GM23338 (cell line): ENCODE measurements around the gene PIBF1. TPM values are rescaled to one million over a fixed set of nuclear protein-coding genes. Genes with fewer than 3 reads are reported as not detected.

Experiments used
- ATAC-seq: fragments of 200-7000 bp; cut with Tn5 transposase; 3 replicates; pipeline ENCODE4 v1.9.1; 2020
- DNase-seq: peaks from one replicate; pipeline ENCODE4 v3.0.0-alpha.2; 2015; ENCODE audit warnings: low spot score
- H2AFZ ChIP-seq: fragments of 200-600 bp; sonication (generic); 2 replicates; pipeline ENCODE4 v1.8.0; 2016; ENCODE audit warnings: antibody characterized with exemption, mild to moderate bottlenecking, moderate library complexity
- H3F3A ChIP-seq: fragments of 200-600 bp; sonication (generic); replicated peaks from 2 replicates; pipeline ENCODE4 v1.8.0; 2017; ENCODE audit warnings: antibody characterized with exemption, mixed run types, low read depth
- H3K27ac ChIP-seq: fragments of 200-600 bp; sonication (generic); 2 replicates; pipeline ENCODE4 v1.6.1; 2016; ENCODE audit warnings: low read depth
- H3K27me3 ChIP-seq: fragments of 200-600 bp; sonication (generic); 2 replicates; pipeline ENCODE4 v1.8.0; 2016; ENCODE audit warnings: mild to moderate bottlenecking, mixed run types, moderate library complexity; ENCODE audit not compliant: insufficient read depth
- H3K36me3 ChIP-seq: fragments of 200-600 bp; sonication (generic); 2 replicates; pipeline ENCODE4 v1.8.0; 2016; ENCODE audit warnings: mild to moderate bottlenecking; ENCODE audit not compliant: insufficient read depth
- H3K4me1 ChIP-seq: fragments of 200-600 bp; sonication (generic); 2 replicates; pipeline ENCODE4 v1.8.0; 2016; ENCODE audit warnings: mild to moderate bottlenecking, moderate library complexity; ENCODE audit not compliant: insufficient read depth
- H3K4me2 ChIP-seq: fragments of 200-600 bp; sonication (generic); 2 replicates; pipeline ENCODE4 v1.7.1; 2017; ENCODE audit warnings: mixed run types
- H3K4me3 ChIP-seq: fragments of 200-600 bp; sonication (generic); 2 replicates; pipeline ENCODE4 v1.6.1; 2016; ENCODE audit warnings: mixed run types
- H3K79me2 ChIP-seq: fragments of 200-600 bp; sonication (generic); replicated peaks from 2 replicates; pipeline ENCODE4 v1.8.0; 2017; ENCODE audit warnings: mild to moderate bottlenecking; ENCODE audit not compliant: insufficient read depth
- H3K9me2 ChIP-seq: fragments of 200-600 bp; sonication (generic); 2 replicates; pipeline ENCODE4 v1.8.0; 2017; ENCODE audit not compliant: insufficient read depth
- H4K20me1 ChIP-seq: fragments of 200-600 bp; sonication (generic); replicated peaks from 2 replicates; pipeline ENCODE4 v1.8.0; 2017; ENCODE audit warnings: mild to moderate bottlenecking; ENCODE audit not compliant: insufficient read depth
- H3K27ac Mint-ChIP-seq: 2 replicates; pipeline ENCODE4 v1.8.0; 2020; ENCODE audit warnings: inconsistent platforms, mild to moderate bottlenecking, moderate library complexity, mixed read lengths
- H3K27me3 Mint-ChIP-seq: 3 replicates; pipeline ENCODE4 v1.8.0; 2022; ENCODE audit warnings: low read depth, mild to moderate bottlenecking, moderate library complexity, mixed read lengths, inconsistent platforms; ENCODE audit not compliant: insufficient read depth, poor library complexity
- H3K36me3 Mint-ChIP-seq: 3 replicates; pipeline ENCODE4 v1.8.0; 2021; ENCODE audit warnings: low read depth, mild to moderate bottlenecking, inconsistent platforms, moderate library complexity, mixed read lengths
- H3K4me1 Mint-ChIP-seq: 3 replicates; pipeline ENCODE4 v1.8.0; 2020; ENCODE audit warnings: mild to moderate bottlenecking, inconsistent platforms, mixed read lengths
- H3K4me3 Mint-ChIP-seq: 3 replicates; pipeline ENCODE4 v1.8.0; 2021; ENCODE audit warnings: moderate library complexity, mild to moderate bottlenecking, inconsistent platforms, mixed read lengths
- H3K9me3 Mint-ChIP-seq: 3 replicates; pipeline ENCODE4 v1.8.0; 2020; ENCODE audit warnings: moderate library complexity, mild to moderate bottlenecking, inconsistent platforms, mixed read lengths
- CREB1 ChIP-seq: fragments of 250-450 bp; sonication (Bioruptor Pico); IDR thresholded peaks from 2 replicates; pipeline ENCODE4 v1.5.0; 2020; ENCODE audit warnings: low read depth, mild to moderate bottlenecking, moderate library complexity
- EZH2 ChIP-seq: fragments of 200-600 bp; sonication (generic); IDR thresholded peaks from one replicate; pipeline ENCODE4 v1.8.0; 2017; ENCODE audit warnings: antibody characterized with exemption, mild to moderate bottlenecking, low read depth; ENCODE audit not compliant: unreplicated experiment
- EZH2phosphoT487 ChIP-seq: fragments of 200-600 bp; sonication (generic); IDR thresholded peaks from one replicate; pipeline ENCODE4 v1.8.1; 2018; ENCODE audit warnings: antibody characterized with exemption; ENCODE audit not compliant: unreplicated experiment
- JUNB ChIP-seq: IDR thresholded peaks from one replicate; pipeline ENCODE4 v1.6.1; 2016; ENCODE audit warnings: antibody characterized with exemption; ENCODE audit not compliant: unreplicated experiment
- NANOG ChIP-seq: IDR thresholded peaks from 2 replicates; pipeline ENCODE4 v1.6.1; 2016; ENCODE audit warnings: antibody characterized with exemption, borderline replicate concordance
- POLR2AphosphoS5 ChIP-seq: IDR thresholded peaks from 2 replicates; pipeline ENCODE4 v1.6.1; 2016; ENCODE audit warnings: antibody characterized with exemption, low read depth
- STAT1 ChIP-seq: IDR thresholded peaks from one replicate; pipeline ENCODE4 v1.6.1; 2016; ENCODE audit warnings: antibody characterized with exemption; ENCODE audit not compliant: unreplicated experiment
- ZNF114 ChIP-seq: fragments of 250-450 bp; sonication (Bioruptor Pico); IDR thresholded peaks from 2 replicates; pipeline ENCODE4 v1.5.0; 2020; ENCODE audit warnings: mild to moderate bottlenecking, moderate library complexity
- ZNF331 ChIP-seq: fragments of 250-450 bp; sonication (Bioruptor Pico); IDR thresholded peaks from 2 replicates; pipeline ENCODE4 v1.5.0; 2020; ENCODE audit warnings: low read depth, mild to moderate bottlenecking, moderate library complexity
- polyA plus RNA-seq: library from polyadenylated mRNA; unstranded; fragments of >200 nt; fragmentation: Nextera tagmentation; extraction: Ambion mirVana; gene quantifications from 2 replicates; pipeline ENCODE4 v1.2.1, GENCODE V29; 2016
- total RNA-seq: library from RNA; depleted of rRNA; stranded (reverse); fragments of >200 nt; shearing (Covaris generic); gene quantifications from 2 replicates; pipeline ENCODE4 v1.2.3, GENCODE V29; 2014
- TF ChIP-seq, protein P1 (sequence below): IDR thresholded peaks from 2 replicates; pipeline ENCODE4 v1.6.1; 2016; ENCODE audit warnings: antibody characterized with exemption
- TF ChIP-seq, protein P2 (sequence below), 2 experiments: fragments of 200-600 bp in 1 of 2; sonication (generic) in 1 of 2; conservative IDR thresholded peaks; 2 replicates each; pipeline versions ENCODE4 v1.5.1 to v1.6.1; 2016 to 2017; ENCODE audit warnings: antibody characterized with exemption in 2 of 2, low read depth in 2 of 2, mild to moderate bottlenecking in 2 of 2, moderate library complexity in 1 of 2
- TF ChIP-seq, protein P3 (sequence below): IDR thresholded peaks from one replicate; pipeline ENCODE4 v1.6.1; 2018; ENCODE audit warnings: antibody characterized with exemption; ENCODE audit not compliant: unreplicated experiment

The PIBF1 gene
- total and polyA plus RNA-seq, 2 experiments from 2014 or later: 14.9 to 22.6 TPM

DNA sequence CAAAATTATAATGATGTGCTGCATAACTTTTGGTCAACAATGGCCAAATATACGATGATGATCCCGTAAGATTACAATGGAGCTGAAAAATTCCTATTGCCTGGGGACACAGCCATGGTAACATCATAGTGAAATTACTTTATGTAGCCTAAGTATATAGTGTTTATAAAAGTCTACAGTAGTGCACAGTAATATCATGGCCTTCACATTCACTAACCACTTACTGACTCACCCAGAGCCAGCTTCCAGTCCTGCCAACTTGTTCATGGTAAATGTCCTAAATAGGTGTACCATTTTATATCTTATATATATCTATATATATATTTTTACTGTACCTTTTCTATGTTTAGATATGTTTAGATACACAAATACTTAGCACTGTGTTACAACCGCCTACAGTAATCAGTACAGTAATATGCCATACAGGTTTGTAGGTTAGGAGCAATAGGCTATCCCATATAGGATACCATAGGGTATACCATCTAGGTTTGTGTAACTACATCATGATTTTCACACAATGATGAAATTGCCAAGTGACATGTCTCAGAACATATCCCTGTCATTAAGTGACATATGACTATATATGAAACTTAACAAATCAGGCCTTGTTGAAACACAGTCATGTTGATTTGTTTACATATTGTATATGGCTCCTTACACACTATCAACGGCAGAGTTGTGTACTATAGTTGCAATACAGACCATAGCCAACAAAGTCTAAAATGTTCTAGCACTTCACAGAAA, 24.0 kb upstream of the PIBF1 start:
- Histone ChIP-seq H3K36me3 (peaks cover 71% of the 10 kb centered on the region), H4K20me1 (peaks cover 2% of the 10 kb centered on the region; the same call in 1 of the 2 replicates), H3K4me1 (no peaks in the 10 kb centered on the region), H3K4me2 (no peak overlapping the region), H3K27me3 (no peaks in the 10 kb centered on the region), H3K9me2 (no peaks in the 10 kb centered on the region), H3K27ac (no peak overlapping the region), H3K4me3 (no peak overlapping the region), H2AFZ (no peak overlapping the region), H3F3A (no peaks in the 10 kb centered on the region), H3K79me2 (no peaks in the 10 kb centered on the region)
- Mint-ChIP-seq H3K4me3 (no peak overlapping the region), H3K27me3 (no peaks in the 10 kb centered on the region), H3K4me1 (no peaks in the 10 kb centered on the region), H3K27ac (no peak overlapping the region), H3K9me3 (no peaks in the 10 kb centered on the region), H3K36me3 (peaks cover 57% of the 10 kb centered on the region)
- no peak for ATAC-seq
- no peak for DNase-seq
- TF ChIP-seq ZNF331 (no peak), POLR2AphosphoS5 (no peak), EZH2phosphoT487 (no peak)
- TF ChIP-seq, protein P1, sequence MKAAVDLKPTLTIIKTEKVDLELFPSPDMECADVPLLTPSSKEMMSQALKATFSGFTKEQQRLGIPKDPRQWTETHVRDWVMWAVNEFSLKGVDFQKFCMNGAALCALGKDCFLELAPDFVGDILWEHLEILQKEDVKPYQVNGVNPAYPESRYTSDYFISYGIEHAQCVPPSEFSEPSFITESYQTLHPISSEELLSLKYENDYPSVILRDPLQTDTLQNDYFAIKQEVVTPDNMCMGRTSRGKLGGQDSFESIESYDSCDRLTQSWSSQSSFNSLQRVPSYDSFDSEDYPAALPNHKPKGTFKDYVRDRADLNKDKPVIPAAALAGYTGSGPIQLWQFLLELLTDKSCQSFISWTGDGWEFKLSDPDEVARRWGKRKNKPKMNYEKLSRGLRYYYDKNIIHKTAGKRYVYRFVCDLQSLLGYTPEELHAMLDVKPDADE: no peak
- TF ChIP-seq, protein P2, sequence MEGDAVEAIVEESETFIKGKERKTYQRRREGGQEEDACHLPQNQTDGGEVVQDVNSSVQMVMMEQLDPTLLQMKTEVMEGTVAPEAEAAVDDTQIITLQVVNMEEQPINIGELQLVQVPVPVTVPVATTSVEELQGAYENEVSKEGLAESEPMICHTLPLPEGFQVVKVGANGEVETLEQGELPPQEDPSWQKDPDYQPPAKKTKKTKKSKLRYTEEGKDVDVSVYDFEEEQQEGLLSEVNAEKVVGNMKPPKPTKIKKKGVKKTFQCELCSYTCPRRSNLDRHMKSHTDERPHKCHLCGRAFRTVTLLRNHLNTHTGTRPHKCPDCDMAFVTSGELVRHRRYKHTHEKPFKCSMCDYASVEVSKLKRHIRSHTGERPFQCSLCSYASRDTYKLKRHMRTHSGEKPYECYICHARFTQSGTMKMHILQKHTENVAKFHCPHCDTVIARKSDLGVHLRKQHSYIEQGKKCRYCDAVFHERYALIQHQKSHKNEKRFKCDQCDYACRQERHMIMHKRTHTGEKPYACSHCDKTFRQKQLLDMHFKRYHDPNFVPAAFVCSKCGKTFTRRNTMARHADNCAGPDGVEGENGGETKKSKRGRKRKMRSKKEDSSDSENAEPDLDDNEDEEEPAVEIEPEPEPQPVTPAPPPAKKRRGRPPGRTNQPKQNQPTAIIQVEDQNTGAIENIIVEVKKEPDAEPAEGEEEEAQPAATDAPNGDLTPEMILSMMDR (conservative IDR thresholded peaks at IDR 0.05; ENCODE audit: low read depth in 2 of 2): no peak

DNA sequence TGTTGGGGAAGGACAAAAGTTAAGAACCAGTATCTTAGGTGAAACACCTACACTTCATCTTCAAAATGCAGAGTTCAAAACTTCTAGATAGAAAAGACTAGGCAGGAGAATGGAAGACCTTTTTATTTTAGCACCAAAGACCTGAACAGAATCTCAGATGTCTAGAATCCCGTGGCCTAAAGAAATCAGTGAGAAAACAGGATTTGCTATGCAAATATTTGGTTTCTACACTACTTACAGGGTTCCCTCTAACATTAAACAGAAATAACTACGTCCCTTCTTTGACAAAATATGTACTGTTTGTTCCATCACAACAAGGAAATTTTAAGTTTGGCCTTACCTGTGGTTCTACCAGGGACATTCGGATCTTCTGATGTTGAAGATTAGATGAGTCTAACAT, 21.7 kb upstream of the PIBF1 start:
- no peak overlapping the region for H3K4me3 ChIP-seq
- H3K27ac ChIP-seq: no peak overlapping the region
- no peak overlapping the region for H3K4me2 ChIP-seq
- no peaks in the 10 kb centered on the region for H3K9me3 Mint-ChIP-seq
- H3K79me2 ChIP-seq: no peaks in the 10 kb centered on the region
- H3K4me1 ChIP-seq: no peaks in the 10 kb centered on the region
- peaks cover 63% of the 10 kb centered on the region for H3K36me3 Mint-ChIP-seq
- DNase-seq (no peak), ATAC-seq (no peak)
- H3K9me2 ChIP-seq: no peaks in the 10 kb centered on the region
- H3K27me3 Mint-ChIP-seq: no peaks in the 10 kb centered on the region
- peaks cover 2% of the 10 kb centered on the region; the same call in 1 of the 2 replicates for H4K20me1 ChIP-seq
- H3K36me3 ChIP-seq: peaks cover 67% of the 10 kb centered on the region
- no peak overlapping the region for H3K27ac Mint-ChIP-seq
- H3K27me3 ChIP-seq: no peaks in the 10 kb centered on the region
- H3K4me1 Mint-ChIP-seq: no peaks in the 10 kb centered on the region
- H2AFZ ChIP-seq: no peak overlapping the region
- H3K4me3 Mint-ChIP-seq: no peak overlapping the region
- no peaks in the 10 kb centered on the region for H3F3A ChIP-seq
- TF ChIP-seq EZH2phosphoT487: no peak
- TF ChIP-seq ZNF114 (CRISPR knock-in tag): no peak
- no peak for TF ChIP-seq CREB1 (CRISPR knock-in tag)
- TF ChIP-seq EZH2: no peak
- no peak for TF ChIP-seq POLR2AphosphoS5
- TF ChIP-seq, protein P3, sequence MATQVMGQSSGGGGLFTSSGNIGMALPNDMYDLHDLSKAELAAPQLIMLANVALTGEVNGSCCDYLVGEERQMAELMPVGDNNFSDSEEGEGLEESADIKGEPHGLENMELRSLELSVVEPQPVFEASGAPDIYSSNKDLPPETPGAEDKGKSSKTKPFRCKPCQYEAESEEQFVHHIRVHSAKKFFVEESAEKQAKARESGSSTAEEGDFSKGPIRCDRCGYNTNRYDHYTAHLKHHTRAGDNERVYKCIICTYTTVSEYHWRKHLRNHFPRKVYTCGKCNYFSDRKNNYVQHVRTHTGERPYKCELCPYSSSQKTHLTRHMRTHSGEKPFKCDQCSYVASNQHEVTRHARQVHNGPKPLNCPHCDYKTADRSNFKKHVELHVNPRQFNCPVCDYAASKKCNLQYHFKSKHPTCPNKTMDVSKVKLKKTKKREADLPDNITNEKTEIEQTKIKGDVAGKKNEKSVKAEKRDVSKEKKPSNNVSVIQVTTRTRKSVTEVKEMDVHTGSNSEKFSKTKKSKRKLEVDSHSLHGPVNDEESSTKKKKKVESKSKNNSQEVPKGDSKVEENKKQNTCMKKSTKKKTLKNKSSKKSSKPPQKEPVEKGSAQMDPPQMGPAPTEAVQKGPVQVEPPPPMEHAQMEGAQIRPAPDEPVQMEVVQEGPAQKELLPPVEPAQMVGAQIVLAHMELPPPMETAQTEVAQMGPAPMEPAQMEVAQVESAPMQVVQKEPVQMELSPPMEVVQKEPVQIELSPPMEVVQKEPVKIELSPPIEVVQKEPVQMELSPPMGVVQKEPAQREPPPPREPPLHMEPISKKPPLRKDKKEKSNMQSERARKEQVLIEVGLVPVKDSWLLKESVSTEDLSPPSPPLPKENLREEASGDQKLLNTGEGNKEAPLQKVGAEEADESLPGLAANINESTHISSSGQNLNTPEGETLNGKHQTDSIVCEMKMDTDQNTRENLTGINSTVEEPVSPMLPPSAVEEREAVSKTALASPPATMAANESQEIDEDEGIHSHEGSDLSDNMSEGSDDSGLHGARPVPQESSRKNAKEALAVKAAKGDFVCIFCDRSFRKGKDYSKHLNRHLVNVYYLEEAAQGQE: no peak
- TF ChIP-seq, protein P2 (conservative IDR thresholded peaks at IDR 0.05; ENCODE audit: low read depth in 2 of 2): no peak
- TF ChIP-seq, protein P1: no peak
- no peak for TF ChIP-seq STAT1
- TF ChIP-seq JUNB: no peak
- TF ChIP-seq NANOG: no peak
